Activated naive CD8-positive, alpha-beta T cell treated with anti-CD3 and anti-CD28 coated beads, Interleukin-2, amount 50 U/mL, for 24 hours (primary cell): Measurements from ENCODE around the gene PSMD1.
A peak's percentile ranks its signal among the peaks of the same experiment; 100 is the strongest.
"Not testable (repeated sequence)": the region's sequence is repeated elsewhere in the genome, so short reads cannot be mapped to it uniquely, and the experiment has no call there.

Experiments
- ATAC-seq: fragments of 150-1000 bp; cut with Tn5 transposase; one replicate; pipeline ENCODE4 v1.10.0; 2021
- DNase-seq: peaks from one replicate; pipeline ENCODE4 v3.0.0; 2021
- H3K27ac Mint-ChIP-seq: one replicate; pipeline ENCODE4 v1.8.0; 2021; ENCODE audit warnings: mild to moderate bottlenecking, mixed read lengths
- H3K27me3 Mint-ChIP-seq: one replicate; pipeline ENCODE4 v1.8.0; 2021; ENCODE audit warnings: mixed read lengths
- H3K36me3 Mint-ChIP-seq: one replicate; pipeline ENCODE4 v1.8.0; 2021; ENCODE audit warnings: low read depth, mixed read lengths
- H3K4me1 Mint-ChIP-seq: one replicate; pipeline ENCODE4 v1.8.0; 2021; ENCODE audit warnings: mixed read lengths
- H3K4me3 Mint-ChIP-seq: one replicate; pipeline ENCODE4 v1.8.0; 2021; ENCODE audit warnings: mild to moderate bottlenecking, moderate library complexity, mixed read lengths
- H3K9me3 Mint-ChIP-seq: one replicate; pipeline ENCODE4 v1.8.0; 2021; ENCODE audit warnings: mixed read lengths

PSMD1 gene

DNA sequence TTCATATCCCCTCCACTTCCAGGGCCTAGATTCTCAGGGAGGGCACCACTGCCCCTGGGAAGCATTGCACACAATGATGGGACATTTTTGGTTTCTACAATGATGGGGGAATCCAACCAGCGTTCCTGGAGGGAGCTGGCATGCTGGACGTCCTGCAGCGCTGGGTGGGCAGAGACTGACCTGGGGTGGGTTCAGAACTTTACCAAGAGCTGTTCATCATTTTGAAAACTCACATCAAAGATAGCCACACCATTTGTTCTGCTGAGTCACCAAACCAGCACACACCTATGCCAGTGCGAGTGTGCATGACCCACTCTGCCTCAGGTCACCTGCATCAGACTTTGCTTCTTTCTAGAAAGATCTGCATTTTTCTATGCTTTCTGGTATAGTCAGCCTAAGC is 127.7 kb downstream of the PSMD1 start:
- Mint-ChIP-seq H3K27ac (no peak overlapping the region), H3K4me3 (no peak overlapping the region), H3K27me3 (peaks cover 11% of the 10 kb centered on the region), H3K9me3 (no peaks in the 10 kb centered on the region), H3K36me3 (no peaks in the 10 kb centered on the region), H3K4me1 (peaks cover 14% of the 10 kb centered on the region)
- no peak for ATAC-seq
- no peak for DNase-seq

DNA sequence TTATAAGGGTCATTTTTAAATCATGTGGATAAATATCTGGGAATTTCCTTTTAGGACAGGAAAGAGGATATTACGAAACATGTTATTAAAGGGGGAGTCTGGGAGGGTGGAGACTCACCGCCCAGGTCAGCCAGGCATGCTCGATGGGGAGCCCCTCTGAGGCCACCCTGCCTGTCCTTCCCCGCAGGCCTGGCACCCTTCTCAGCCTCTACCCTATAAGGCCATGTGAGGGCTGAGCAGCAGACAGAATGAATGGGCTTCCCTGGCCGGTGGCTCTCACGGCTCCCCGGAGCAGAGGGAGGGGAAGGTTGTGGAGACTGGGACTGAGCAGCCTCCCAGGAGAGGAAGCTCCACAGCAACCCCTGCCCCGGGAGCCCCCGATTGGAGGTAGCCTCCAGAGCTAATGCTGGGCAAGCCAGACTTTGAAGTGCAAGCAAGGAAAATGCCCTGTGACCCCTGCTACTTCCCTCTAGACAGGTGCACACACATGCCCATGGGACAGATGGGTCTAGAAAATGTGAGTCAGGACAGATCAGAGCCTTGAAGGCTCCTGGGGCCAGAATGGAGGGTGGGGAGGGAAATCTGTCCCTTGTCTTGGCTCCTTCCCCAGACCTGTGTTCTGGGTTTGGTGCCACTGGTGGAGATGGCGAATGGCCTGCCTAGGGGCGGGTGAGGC is 128.5 kb downstream of the PSMD1 start:
- ATAC-seq, result no peak
- peaks cover 6% of the 10 kb centered on the region for H3K4me1 Mint-ChIP-seq
- no peak overlapping the region for H3K4me3 Mint-ChIP-seq
- DNase-seq, result no peak
- no peaks in the 10 kb centered on the region for H3K36me3 Mint-ChIP-seq
- H3K27ac Mint-ChIP-seq, result no peak overlapping the region
- peaks cover 17% of the 10 kb centered on the region for H3K27me3 Mint-ChIP-seq
- no peaks in the 10 kb centered on the region for H3K9me3 Mint-ChIP-seq

DNA sequence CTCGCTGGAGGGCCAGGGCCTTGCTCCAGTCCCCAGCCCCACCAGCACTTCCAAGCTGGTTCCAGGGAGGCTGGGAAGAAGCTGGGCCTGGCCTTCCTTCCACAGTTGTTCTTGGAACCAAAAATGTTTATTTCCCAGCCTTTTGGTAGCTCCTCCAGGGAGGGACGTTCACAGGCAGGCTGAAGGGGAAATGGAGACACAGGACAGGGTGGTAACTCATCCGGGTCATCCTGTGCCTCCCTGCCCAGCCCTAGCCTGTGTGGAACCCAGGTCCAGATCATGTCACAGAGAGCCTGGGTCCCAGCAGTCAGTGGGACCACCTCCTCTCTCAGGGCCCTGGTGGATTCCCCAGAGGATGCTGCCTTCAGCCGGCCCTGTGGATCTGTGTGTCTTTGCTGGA is 129.2 kb downstream of the PSMD1 start:
- H3K4me3 Mint-ChIP-seq, result no peak overlapping the region
- peaks cover 21% of the 10 kb centered on the region for H3K27me3 Mint-ChIP-seq
- no peaks in the 10 kb centered on the region for H3K36me3 Mint-ChIP-seq
- H3K9me3 Mint-ChIP-seq, result no peaks in the 10 kb centered on the region
- ATAC-seq (no peak), DNase-seq (no peak)
- H3K4me1 Mint-ChIP-seq, result peaks cover under 1% of the 10 kb centered on the region
- H3K27ac Mint-ChIP-seq, result no peak overlapping the region

DNA sequence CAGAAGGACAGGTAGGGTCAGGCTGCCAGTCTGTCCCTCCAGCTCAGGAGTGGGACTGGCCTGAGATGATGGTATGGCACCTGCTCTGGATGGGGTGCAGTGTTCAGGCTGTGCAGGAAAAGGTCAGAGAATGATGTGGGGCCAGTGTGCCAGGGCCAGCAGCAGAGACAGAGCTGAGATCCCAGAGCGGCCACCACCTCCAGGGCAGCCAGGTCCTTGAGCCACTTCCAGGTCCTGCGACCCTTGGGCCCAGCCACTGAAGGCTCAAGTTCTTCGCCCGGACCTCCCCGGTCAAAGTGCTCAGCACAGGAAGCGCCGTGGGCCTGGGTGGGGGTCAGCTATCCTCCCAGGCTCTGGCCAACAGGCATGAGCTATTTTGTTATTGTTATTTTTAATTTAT is 129.7 kb downstream of the PSMD1 start:
- Mint-ChIP-seq H3K4me3 (no peak overlapping the region), H3K36me3 (no peaks in the 10 kb centered on the region), H3K4me1 (no peaks in the 10 kb centered on the region), H3K27me3 (peaks cover 21% of the 10 kb centered on the region), H3K27ac (no peak overlapping the region), H3K9me3 (no peaks in the 10 kb centered on the region)
- DNase-seq, result no peak
- ATAC-seq, result no peak

DNA sequence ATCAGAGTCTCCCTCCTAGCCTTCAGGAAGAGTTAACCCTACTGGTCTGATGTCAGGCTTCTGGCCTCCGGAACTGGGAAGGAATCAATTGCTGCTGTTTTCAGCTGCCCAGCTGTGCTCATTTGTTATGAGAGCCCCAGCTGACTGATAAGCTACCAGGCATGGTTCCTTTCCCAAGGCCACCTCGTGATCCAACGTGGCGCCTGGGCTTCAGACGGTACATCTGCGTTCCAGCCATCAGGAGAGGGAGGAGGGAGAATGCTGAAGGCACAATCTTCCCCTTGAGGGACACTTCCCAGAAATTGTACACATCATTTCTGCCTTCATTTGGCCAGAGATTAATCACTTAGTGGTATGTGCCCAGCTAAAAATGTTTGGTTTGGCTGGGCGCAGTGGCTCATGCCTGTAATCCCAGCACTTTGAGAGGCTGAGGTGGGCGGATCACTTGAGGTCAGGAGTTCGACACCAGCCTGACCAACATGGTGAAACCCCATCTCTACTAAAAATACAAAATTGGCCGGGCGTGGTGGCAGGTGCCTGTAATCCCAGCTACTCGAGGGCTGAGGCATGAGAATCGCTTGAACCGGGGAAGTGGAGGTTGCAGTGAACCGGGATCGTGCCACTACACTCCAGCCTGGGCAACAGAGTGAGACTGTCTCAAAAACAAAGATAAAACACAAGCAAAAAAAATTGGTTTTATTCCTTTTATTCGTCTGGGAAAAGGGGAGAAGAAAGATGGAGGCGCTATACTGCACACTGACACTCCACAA is 131.3 kb downstream of the PSMD1 start:
- DNase-seq (no peak), ATAC-seq (no peak)
- no peak overlapping the region for H3K4me3 Mint-ChIP-seq
- H3K27me3 Mint-ChIP-seq, result peaks cover 31% of the 10 kb centered on the region
- H3K4me1 Mint-ChIP-seq, result no peaks in the 10 kb centered on the region
- H3K9me3 Mint-ChIP-seq, result no peaks in the 10 kb centered on the region
- no peak overlapping the region for H3K27ac Mint-ChIP-seq
- no peaks in the 10 kb centered on the region for H3K36me3 Mint-ChIP-seq

DNA sequence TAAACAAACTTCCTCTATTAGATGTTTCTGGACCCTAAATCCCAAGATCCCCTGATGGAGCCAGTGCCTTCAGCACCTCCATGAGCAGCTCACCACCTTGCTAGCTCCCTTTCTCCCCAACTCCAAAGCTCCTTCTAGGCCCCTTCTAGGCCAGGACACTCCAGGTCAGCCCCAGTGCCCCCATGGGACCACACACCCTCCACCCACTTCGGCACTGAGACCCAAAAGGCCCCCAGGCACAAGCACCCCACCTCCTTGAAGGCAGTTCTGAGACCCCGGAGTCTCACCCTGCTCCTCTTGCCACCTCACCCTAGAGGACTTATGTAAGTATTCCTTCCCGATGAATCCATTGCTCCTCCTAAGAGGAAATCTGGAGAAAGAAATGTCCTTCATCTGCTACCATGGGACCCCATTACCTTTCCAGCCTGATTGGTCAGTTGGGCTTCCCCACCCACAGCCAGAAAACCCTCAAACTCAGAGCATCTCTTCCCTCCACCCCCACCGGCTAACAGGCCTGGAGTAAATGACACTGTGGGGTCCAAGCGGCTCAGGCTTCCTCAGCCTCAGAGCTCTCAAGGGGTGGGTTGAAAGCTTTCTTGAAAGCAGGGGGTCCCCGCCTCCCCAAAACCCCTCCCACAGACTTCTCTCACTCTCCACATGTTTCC is 132.0 kb downstream of the PSMD1 start:
- Mint-ChIP-seq H3K4me3 (no peak overlapping the region), H3K9me3 (no peaks in the 10 kb centered on the region), H3K4me1 (no peaks in the 10 kb centered on the region), H3K27me3 (peaks cover 34% of the 10 kb centered on the region), H3K36me3 (no peaks in the 10 kb centered on the region), H3K27ac (no peak overlapping the region)
- ATAC-seq, result no peak
- DNase-seq, result no peak

DNA sequence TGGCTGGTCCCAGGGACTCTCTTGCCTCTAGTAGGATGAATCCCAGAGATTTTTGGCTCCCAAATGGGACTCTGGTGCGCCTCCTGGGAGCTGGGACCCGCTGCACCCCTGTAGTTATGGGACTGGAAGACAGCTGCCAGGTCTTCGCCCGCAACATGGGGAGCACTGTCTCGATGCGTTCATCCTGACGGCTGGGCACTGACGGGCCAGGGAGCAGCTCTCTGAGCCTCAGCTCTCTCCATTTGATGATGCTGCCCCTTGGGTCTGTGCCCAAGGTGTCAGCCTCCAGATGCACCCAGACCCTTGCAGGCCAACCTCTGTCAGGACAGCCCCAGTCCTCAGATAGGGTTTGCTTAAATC is 132.5 kb downstream of the PSMD1 start:
- H3K36me3 Mint-ChIP-seq, result no peaks in the 10 kb centered on the region
- DNase-seq (no peak), ATAC-seq (no peak)
- no peak overlapping the region for H3K27ac Mint-ChIP-seq
- no peaks in the 10 kb centered on the region for H3K9me3 Mint-ChIP-seq
- peaks cover 37% of the 10 kb centered on the region for H3K27me3 Mint-ChIP-seq
- no peaks in the 10 kb centered on the region for H3K4me1 Mint-ChIP-seq
- H3K4me3 Mint-ChIP-seq, result no peak overlapping the region

DNA sequence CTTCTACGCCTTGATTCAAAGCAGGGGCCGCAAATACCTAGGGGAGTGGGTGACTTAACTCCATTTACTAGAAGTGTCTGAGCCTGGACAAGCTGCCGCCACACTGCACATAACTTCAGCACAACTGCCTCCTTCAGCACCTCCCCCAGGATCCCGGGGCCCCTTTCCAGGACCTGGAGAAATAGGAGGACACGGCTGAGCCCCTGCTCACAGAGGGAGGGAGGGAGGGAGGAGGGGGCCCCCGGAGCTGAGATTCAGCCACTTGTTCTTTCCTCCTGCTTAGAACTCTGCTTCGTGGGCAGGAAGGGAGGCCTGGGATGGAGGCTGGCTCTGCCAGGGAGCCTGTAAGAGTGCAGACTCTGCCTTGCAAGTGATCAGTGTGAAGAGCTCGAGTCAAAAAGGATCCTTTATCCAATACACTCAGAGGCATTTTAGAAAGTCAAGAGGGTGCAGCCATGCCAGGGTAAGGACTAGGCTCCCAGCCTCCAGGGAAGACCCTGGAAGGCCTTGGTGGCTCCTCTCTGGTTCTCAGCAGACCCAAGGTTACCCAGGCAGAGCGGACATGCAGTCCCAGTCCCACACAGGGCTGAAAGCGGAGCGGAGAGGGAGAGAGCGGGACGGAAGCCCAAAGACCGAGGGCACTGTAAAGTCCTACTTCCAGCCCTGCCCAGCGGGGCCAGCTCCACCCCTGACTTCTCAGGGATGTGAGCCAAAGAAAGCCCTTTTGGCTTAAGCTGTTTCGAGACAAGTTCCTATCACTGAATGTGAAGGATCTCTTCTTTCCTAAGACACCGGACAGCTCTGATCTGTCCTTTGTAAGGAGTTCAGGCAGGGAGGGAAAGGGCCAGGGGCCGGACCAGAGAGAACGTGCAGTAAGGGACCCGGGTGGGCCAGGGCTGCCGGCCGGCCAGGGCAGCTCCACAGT is 133.2 kb downstream of the PSMD1 start:
- no peak overlapping the region for H3K4me3 Mint-ChIP-seq
- no peaks in the 10 kb centered on the region for H3K36me3 Mint-ChIP-seq
- H3K9me3 Mint-ChIP-seq, result no peaks in the 10 kb centered on the region
- H3K27me3 Mint-ChIP-seq, result peaks cover 37% of the 10 kb centered on the region
- no peak for ATAC-seq
- no peak for DNase-seq
- no peak overlapping the region for H3K27ac Mint-ChIP-seq
- no peaks in the 10 kb centered on the region for H3K4me1 Mint-ChIP-seq

DNA sequence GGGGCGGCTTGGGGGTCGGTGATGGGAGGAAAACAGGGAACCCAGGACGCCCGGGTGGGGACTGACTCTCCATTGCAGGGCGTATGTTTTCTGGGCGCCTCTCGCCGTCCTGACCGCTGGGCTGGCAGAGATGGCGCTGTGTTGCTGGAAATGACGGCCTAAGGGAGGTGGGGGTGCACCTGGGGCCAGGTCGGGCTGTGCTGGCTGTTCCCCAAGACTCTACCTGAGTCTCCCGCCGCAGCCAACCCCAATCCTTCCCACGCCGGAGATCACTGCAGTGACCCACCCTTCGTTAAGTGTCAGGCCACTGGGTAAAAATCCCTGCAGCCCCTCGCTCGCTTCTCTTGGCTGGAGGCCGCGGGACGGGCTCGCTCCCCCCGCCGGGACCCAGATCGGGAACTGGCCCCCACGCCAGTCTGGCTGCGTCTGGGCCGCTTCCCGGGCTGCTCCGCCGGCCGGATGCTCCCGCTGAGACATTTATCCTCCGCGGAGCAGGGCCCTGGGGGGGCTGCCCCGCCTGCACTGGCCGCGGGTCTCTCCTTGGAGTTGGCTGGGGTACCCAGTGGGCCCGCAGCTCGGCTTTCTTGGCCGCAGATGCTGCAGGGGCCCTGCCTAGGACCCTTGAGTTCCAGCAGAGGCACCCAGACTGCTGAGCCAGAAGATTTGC is 134.0 kb downstream of the PSMD1 start:
- Mint-ChIP-seq H3K9me3 (no peaks in the 10 kb centered on the region), H3K36me3 (no peaks in the 10 kb centered on the region), H3K27ac (no peak overlapping the region), H3K4me3 (no peak overlapping the region), H3K27me3 (peaks cover 37% of the 10 kb centered on the region), H3K4me1 (no peaks in the 10 kb centered on the region)
- no peak for ATAC-seq
- DNase-seq, result no peak

DNA sequence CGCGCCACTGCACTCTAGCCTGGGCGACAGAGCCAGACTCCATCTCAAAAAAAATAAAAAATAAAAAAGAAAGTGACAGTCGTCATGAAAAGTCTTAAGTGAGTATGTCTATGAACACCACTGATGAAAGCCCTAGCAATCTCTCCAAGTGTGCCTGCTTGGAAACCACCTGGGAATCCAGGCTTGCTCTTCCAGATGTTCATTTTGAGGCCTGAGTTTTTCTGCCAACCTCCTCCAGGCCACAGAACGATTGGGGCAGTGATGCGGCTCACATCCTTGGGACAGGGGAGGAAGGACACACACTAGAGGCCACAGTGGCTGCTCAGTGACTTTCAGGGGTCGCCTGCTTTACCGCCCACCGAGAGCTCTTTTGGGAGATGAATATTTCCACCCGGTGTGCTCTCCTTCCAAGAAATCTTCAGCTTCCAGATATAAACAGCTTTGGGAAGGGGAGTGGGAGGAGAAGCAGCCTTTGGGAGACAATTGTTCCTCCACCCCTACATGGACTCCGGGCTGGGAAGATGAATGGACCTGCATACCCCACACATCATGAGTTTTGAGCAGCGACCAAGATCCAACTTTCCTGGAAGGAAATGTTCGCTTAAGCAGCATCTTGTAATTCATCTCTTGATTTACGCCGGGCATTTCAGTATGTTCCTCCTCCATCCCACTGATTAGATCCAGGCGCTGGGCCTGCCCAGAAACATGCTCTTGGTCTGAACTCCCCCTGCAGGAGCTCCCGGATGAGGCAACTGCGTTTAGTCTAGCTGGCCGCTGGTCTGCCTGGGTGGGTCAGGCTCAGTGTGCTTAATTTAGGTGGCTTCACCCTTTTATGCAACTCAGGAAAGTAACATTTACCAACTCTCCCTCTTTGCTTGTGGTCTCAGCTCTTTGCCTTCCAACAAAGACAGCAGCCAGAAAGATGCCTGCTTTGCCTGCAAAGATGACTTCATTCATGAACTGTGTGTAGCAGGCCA is 135.5 kb downstream of the PSMD1 start:
- ATAC-seq (no peak), DNase-seq (no peak)
- Mint-ChIP-seq H3K27me3 (peaks cover 40% of the 10 kb centered on the region), H3K4me1 (no peaks in the 10 kb centered on the region), H3K4me3 (no peak overlapping the region), H3K36me3 (no peaks in the 10 kb centered on the region), H3K27ac (no peak overlapping the region), H3K9me3 (no peaks in the 10 kb centered on the region)

DNA sequence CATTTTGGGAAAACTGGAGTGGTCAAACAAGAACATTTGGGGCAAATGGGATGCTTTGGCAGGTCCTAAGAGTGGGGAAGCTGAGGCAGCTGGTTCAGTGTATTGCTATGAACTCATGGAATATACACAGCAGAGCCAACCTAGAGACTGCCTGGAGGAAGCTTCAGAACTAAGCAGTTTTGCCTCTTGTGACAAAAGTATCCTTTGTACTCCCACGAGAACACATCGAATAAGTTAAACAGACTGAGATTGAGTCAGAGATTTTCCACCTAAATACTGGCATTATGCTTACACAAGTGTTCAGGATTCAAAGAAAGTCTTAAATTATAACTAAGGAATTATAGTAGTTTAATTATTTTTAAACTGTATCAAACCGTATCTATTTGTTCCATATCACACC is 136.5 kb downstream of the PSMD1 start:
- H3K4me3 Mint-ChIP-seq, result no peak overlapping the region
- peaks cover 7% of the 10 kb centered on the region for H3K4me1 Mint-ChIP-seq
- no peak overlapping the region for H3K27ac Mint-ChIP-seq
- ATAC-seq, result no peak
- no peaks in the 10 kb centered on the region for H3K36me3 Mint-ChIP-seq
- peaks cover 40% of the 10 kb centered on the region for H3K27me3 Mint-ChIP-seq
- H3K9me3 Mint-ChIP-seq, result no peaks in the 10 kb centered on the region
- DNase-seq, result no peak

DNA sequence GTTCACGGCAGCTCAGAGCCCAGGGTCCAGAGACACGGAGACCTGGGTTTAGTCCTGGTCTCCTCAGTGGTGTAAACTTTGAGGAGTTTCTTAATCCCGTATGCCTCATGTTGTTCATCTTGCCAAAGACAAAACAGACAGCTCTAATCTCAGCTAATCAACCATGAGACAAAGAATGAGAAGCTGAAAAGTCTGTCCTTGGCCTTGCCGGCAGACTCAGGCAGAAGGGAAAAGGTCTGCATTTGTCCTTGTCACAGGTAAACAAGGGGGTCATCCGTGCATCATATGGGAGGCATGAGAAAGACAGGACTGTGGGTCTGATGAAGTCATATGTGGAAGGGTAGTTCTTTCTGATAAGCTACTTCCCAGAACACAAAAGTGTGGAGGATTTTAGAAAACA is 139.9 kb downstream of the PSMD1 start:
- peaks cover 25% of the 10 kb centered on the region for H3K4me1 Mint-ChIP-seq
- no peaks in the 10 kb centered on the region for H3K36me3 Mint-ChIP-seq
- H3K4me3 Mint-ChIP-seq, result no peak overlapping the region
- no peaks in the 10 kb centered on the region for H3K9me3 Mint-ChIP-seq
- ATAC-seq, result no peak
- peaks cover 19% of the 10 kb centered on the region for H3K27me3 Mint-ChIP-seq
- DNase-seq, result no peak
- no peak overlapping the region for H3K27ac Mint-ChIP-seq

DNA sequence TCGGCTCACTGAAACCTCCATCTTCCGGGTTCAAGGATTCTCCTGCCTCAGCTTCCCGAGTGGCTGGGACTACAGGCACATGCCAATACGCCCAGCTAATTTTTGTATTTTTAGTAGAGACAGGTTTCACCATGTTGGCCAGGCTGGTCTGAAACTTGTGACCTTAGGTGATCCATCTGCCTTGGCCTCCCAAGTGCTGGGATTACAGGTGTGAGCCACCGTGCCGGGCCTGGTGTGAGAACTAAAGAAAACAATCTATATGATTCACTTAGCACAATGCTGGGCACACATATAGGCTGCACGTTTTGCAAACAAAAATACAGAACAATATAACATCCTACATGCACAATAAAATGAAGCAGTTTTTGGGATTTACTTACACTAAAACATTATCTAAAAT is 140.5 kb downstream of the PSMD1 start:
- H3K9me3 Mint-ChIP-seq, ATAC-seq, DNase-seq, H3K36me3 Mint-ChIP-seq, H3K27ac Mint-ChIP-seq: not testable (repeated sequence)
- peak overlapping the region; percentile 93 for H3K4me3 Mint-ChIP-seq
- H3K27me3 Mint-ChIP-seq, result peaks cover 17% of the 10 kb centered on the region
- H3K4me1 Mint-ChIP-seq, result peaks cover 25% of the 10 kb centered on the region
